22Rv1 (cell line): ENCODE data around the gene METTL2B.
"Not testable (repeated sequence)": the region's sequence is repeated elsewhere in the genome, so short reads cannot be mapped to it uniquely, and the experiment has no call there.

Experiments
- H3K27ac ChIP-seq: fragments of 450-650 bp; 2 replicates; pipeline ENCODE4 v1.5.1; 2017
- ZFX ChIP-seq: fragments of 450-650 bp; IDR thresholded peaks from 2 replicates; pipeline ENCODE4 v1.6.1; 2017; ENCODE audit warnings: antibody characterized with exemption, borderline replicate concordance
- TF ChIP-seq, protein P1 (sequence below): fragments of 450-650 bp; IDR thresholded peaks from 2 replicates; pipeline ENCODE4 v1.5.1; 2017; ENCODE audit warnings: mild to moderate bottlenecking

Gene METTL2B

DNA sequence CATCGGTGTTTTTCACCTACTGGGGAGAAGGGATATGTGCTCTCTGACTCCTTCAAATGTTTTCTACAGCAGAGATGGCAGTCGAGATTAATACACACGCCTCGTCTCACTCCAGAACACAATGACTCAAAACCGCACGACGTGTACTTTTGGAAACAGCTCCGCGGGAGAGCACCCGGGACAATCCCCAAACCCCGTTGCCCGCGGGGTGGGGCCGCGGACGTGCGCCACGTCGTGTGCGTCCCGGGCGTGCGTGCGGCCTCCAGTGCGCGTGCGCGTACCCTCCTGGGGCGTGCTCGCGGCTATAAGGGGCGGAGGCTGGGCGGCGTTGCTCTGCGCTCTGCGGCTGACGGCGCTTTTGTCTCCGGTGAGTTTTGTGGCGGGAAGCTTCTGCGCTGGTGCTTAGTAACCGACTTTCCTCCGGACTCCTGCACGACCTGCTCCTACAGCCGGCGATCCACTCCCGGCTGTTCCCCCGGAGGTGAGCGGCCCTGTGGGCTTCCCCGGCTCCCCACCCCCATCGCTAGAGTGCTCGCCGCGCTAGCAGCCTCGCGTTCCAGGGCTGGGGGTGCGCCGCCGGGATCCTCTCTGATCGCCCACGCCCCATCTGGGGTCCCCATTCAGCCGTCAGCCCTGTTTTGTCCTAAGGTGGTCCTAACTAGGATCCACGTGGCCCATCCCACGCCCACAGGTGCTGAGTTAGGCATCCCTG, 20.8 kb upstream of the METTL2B start, which contains the start of gene HILPDA:
HILPDA (plus strand) TSS at position 336 of the 712 bp plus-strand sequence. CDS start 1,391 bp downstream, outside the sequence.
- peak within 1 kb of the TSS; percentile 85 for H3K27ac ChIP-seq
- TF ChIP-seq, protein P1, sequence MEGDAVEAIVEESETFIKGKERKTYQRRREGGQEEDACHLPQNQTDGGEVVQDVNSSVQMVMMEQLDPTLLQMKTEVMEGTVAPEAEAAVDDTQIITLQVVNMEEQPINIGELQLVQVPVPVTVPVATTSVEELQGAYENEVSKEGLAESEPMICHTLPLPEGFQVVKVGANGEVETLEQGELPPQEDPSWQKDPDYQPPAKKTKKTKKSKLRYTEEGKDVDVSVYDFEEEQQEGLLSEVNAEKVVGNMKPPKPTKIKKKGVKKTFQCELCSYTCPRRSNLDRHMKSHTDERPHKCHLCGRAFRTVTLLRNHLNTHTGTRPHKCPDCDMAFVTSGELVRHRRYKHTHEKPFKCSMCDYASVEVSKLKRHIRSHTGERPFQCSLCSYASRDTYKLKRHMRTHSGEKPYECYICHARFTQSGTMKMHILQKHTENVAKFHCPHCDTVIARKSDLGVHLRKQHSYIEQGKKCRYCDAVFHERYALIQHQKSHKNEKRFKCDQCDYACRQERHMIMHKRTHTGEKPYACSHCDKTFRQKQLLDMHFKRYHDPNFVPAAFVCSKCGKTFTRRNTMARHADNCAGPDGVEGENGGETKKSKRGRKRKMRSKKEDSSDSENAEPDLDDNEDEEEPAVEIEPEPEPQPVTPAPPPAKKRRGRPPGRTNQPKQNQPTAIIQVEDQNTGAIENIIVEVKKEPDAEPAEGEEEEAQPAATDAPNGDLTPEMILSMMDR = no peak
- TF ChIP-seq ZFX = no peak

DNA sequence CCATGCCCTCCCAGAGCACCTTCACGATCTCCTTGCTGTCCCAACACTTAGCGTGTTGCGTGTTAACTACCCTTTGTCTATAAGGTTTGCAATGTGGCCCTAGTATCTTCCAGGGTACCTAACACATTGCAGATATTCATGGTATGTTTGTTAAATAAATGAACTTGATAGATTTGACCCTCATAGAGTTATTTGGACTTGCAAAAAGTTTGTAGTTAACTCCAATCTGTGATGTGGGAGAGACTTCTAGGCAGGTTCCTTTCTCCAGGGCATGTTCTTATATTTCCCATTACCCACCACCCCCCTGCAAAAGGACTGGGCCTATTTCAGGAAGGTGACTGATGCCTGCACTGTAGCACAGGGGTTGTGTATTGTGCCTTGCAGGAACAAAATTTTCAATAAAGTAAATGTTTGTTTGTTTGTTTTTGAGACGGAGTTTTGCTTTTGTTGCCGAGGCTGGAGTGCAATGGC, 20.3 kb upstream of the METTL2B start:
- H3K27ac ChIP-seq = peak overlapping the region; percentile 85
- no peak for TF ChIP-seq ZFX
- TF ChIP-seq, protein P1 = no peak

DNA sequence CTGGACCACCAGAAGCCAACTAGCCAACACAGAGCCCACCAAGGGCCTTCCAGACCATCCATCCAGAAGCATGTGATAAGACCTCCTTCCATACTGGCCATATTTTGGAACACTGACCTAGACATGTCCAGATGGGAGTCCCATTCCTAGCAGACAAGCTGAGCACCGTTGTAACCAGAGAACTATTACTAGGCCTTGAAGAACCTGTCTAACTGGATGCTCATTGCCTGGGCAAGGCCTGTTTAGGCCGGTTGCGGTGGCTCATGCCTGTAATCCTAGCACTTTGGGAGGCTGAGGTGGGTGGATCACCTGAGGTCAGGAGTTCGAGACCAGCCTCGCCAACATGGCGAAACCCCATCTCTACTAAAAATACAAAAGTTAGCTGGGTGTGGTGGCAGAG, 19.2 kb upstream of the METTL2B start:
- peak overlapping the region; percentile 85 for H3K27ac ChIP-seq

DNA sequence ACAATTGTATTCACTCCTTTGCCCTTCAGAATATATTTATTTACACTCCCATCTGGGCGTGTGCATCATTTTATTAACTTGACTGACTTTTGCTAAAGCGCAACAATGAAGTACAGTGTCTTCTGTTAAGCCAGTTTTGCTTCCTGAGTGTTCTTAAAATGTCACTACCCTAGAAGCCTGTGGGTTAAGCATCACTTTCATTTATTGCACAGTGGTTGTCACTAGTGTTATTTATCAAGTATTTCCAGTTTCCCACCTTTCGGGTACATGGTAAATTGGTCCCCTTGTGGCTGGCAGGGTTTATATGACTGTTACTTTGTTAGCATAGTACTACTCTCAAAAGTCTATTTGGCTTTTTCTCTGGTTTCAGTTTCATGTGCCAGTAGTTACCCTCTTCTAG, 17.6 kb upstream of the METTL2B start:
- TF ChIP-seq, protein P1 = no peak
- no peak for TF ChIP-seq ZFX
- H3K27ac ChIP-seq = peak overlapping the region; percentile 85

DNA sequence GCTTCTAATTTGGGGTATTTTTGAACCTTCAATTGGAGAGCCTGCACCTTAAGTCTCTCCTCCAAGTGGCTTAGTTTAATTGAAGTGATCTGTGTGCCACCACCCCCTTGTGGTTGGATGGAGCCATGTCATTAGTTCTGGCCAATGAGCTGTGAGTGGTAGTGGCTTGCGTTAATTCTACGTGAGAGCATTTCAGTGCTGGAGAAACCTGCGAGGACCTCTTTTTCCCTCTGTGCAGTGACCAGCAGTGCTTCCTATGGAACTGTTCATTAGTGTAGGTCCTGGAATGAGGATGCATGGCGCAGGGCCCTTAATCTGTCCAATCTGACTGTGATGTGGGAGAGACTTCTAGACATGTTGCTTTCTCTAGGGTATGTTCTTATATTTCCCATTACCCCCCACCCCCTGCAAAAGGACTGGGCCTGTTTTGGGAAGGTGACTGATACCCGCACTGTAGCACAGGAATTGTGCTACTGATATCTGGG, 17.1 kb upstream of the METTL2B start:
- no peak for TF ChIP-seq ZFX
- TF ChIP-seq, protein P1 = peak; percentile 96
- peak overlapping the region; percentile 85 for H3K27ac ChIP-seq

DNA sequence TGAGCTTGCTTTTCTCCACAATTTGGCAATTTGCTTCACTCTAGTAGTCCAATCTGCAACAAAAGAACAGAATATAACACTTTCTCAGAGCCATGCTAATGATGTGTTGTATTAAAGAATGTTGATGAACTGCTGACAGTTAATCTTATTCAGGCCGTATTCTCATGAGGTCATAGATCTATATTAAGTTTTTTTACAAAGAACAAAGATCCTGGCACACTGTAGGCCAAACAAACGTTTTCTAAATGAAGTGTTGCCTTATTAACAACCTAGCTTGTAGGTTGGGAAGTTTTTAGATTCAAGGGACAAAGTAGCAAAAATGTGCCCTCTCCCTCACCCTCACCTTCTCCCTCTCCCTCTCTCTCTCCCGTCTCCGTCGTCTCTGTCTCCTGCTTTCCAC, 14.1 kb upstream of the METTL2B start:
- H3K27ac ChIP-seq = no peak overlapping the region
- TF ChIP-seq, protein P1 = no peak

DNA sequence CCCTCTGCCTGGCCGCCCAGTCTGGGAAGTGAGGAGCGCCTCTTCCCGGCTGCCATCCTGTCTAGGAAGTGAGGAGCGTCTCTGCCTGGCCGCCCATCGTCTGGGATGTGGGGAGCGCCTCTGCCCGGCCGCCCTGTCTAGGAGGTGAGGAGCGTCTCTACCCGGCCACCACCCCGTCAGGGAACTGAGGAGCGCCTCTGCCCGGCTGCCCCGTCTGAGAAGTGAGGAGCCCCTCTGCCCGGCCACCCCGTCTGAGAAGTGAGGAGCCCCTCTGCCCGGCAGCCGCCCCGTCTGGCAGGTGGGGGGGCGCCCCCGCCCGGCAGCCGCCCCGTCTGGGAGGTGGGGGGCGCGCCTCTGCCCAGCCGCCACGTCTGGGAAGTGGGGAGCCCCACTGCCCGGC, 13.2 kb upstream of the METTL2B start:
- not testable (repeated sequence) for H3K27ac ChIP-seq

DNA sequence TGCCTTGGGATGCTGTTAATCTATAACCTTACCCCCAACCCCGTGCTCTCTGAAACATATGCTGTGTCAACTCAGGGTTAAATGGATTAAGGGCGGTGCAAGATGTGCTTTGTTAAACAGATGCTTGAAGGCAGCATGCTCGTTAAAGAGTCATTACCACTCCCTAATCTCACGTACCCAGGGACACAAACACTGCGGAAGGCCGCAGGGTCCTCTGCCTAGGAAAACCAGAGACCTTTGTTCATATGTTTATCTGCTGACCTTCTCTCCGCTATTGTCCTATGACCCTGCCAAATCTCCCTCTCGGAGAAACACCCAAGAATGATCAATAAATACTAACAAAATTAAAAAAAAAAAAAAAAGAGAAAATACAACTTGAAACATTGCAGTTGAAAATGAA, 12.6 kb upstream of the METTL2B start:
- H3K27ac ChIP-seq = 0 out of 2 replicates have a peak overlapping the region, but pooled peaks have one; percentile 9

DNA sequence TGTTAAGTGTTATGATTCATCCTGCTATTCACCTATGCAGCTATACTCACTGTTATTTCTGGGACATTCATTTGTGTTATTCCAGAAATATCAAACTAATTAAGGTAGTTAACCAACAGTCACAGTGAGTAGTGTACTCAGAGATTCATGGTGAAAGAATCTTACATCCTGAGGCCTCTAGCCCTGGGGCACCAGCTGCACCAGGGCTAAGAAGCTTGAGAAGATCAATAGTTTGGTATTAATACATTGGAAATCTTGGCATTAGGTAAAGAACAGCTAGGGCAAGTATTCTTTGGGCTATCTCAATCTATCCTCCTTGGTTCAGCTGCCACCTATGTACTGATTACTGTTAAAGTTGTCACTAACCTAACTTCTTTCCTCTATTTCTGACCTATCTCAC, 9.7 kb upstream of the METTL2B start:
- not testable (repeated sequence) for H3K27ac ChIP-seq

DNA sequence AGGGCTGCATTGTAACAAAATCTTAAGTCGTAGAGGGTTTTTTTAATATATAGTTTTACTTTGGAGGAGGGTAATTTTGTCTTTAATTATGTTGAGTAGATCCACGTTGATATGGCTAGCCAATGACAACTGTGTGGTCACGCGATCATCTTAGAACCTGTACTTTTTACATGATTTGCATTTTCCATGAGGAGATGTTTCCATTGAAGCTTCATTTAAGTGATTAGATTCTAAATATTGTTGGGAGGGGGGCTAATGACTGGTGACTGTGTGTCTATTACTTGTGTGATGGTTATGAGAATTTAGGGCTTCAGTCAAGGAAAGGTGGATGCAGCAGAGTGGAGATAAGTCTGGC, 765 bp downstream of the METTL2B start:
- peak overlapping the region; percentile 92 for H3K27ac ChIP-seq

DNA sequence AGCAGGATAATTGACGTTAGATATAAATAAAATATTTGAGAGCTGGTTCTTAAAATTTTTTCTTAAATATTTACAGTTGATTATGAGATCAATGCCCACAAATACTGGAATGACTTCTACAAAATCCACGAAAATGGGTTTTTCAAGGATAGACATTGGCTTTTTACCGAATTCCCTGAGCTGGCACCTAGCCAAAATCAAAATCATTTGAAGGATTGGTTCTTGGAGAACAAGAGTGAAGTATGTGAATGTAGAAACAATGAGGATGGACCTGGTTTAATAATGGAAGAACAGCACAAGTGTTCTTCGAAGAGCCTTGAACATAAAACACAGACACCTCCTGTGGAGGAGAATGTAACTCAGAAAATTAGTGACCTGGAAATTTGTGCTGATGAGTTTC, 2.5 kb downstream of the METTL2B start:
- not testable (repeated sequence) for H3K27ac ChIP-seq

DNA sequence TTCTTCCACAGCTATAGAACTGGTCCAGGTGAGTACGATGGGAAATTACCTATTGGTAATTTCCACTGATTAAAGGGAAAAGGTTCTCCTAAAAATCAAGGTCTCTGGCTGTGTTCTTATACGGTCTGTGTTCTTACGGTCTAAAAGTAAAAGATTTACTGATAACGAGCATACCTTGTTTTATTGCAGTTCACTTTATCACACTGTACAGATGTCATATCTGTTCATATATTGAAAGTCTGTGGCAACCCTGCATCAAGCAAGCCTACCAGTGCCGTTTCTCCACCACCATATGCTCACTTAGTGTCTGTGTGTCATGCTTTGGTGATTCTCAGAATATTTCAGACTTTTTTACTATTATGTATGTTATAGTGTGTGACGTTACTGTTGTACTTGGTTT, 11.6 kb downstream of the METTL2B start:
- not testable (repeated sequence) for H3K27ac ChIP-seq
